DND-41 (cell line): ENCODE data around the gene LRRC8D.

Experiments
- ATAC-seq: fragments of 200-7000 bp; cut with Tn5 transposase; 3 replicates; pipeline ENCODE4 v1.9.1; 2021; ENCODE audit warnings: low read depth; ENCODE audit not compliant: insufficient read depth
- DNase-seq: peaks from one replicate; pipeline ENCODE4 v3.0.0-alpha.2; 2020
- H2AFZ ChIP-seq: 2 replicates; pipeline ENCODE4 v1.6.0; 2012; ENCODE audit warnings: low read depth, low read length
- H3K27ac ChIP-seq: 2 replicates; pipeline ENCODE4 v1.5.1; 2012; ENCODE audit warnings: low read length, inconsistent platforms
- H3K27me3 ChIP-seq: fragments of 200-600 bp; sonication (generic); 2 replicates; pipeline ENCODE4 v1.6.0; 2012; ENCODE audit warnings: low read length, mild to moderate bottlenecking, inconsistent platforms; ENCODE audit not compliant: insufficient read depth, poor library complexity
- H3K36me3 ChIP-seq: 2 replicates; pipeline ENCODE4 v1.5.1; 2012; ENCODE audit warnings: low read length, inconsistent platforms; ENCODE audit not compliant: insufficient read depth
- H3K4me1 ChIP-seq: 2 replicates; pipeline ENCODE4 v1.5.1; 2012; ENCODE audit warnings: mild to moderate bottlenecking, low read length; ENCODE audit not compliant: insufficient read depth
- H3K4me2 ChIP-seq: 2 replicates; pipeline ENCODE4 v1.6.0; 2012; ENCODE audit warnings: mild to moderate bottlenecking, moderate library complexity, low read length, inconsistent platforms; ENCODE audit not compliant: insufficient read depth
- H3K4me3 ChIP-seq, 2 experiments: fragments of 200-600 bp in 1 of 2; shearing (Covaris generic) in 1 of 2; 2 replicates each; pipeline ENCODE4 v1.5.1; 2012 to 2016; ENCODE audit warnings: inconsistent platforms in 2 of 2, low read length in 2 of 2, mild to moderate bottlenecking in 2 of 2, low read depth in 1 of 2, moderate library complexity in 1 of 2
- H3K79me2 ChIP-seq: 2 replicates; pipeline ENCODE4 v1.6.0; 2012; ENCODE audit warnings: low read length, inconsistent platforms; ENCODE audit not compliant: insufficient read depth
- H3K9ac ChIP-seq: 2 replicates; pipeline ENCODE4 v1.6.0; 2012; ENCODE audit warnings: low read depth, mild to moderate bottlenecking, inconsistent platforms, low read length, moderate library complexity
- H3K9me3 ChIP-seq: 2 replicates; pipeline ENCODE4 v1.5.1; 2012; ENCODE audit warnings: low read length, moderate library complexity, mild to moderate bottlenecking, inconsistent platforms; ENCODE audit not compliant: insufficient read depth, severe bottlenecking
- H4K20me1 ChIP-seq: 2 replicates; pipeline ENCODE4 v1.6.0; 2012; ENCODE audit warnings: low read length; ENCODE audit not compliant: insufficient read depth
- EZH2 ChIP-seq: IDR thresholded peaks from 3 replicates; pipeline ENCODE4 v1.6.1; 2012; ENCODE audit warnings: borderline replicate concordance, low read depth, mild to moderate bottlenecking, moderate library complexity, low read length, inconsistent platforms; ENCODE audit not compliant: severe bottlenecking
- TF ChIP-seq, protein P1 (sequence below): IDR thresholded peaks from 2 replicates; pipeline ENCODE4 v1.5.1; 2012; ENCODE audit warnings: borderline replicate concordance, low read length, moderate library complexity, mild to moderate bottlenecking; ENCODE audit not compliant: poor library complexity, severe bottlenecking; ENCODE audit errors: extremely low read depth

Gene LRRC8D

GRCh38 chr1:89911191-89911991 lies 90.6 kb downstream of the LRRC8D start:
- no peaks in the 10 kb centered on the region for H3K9me3 ChIP-seq
- H3K4me3 ChIP-seq, result no peak overlapping the region
- peaks cover 25% of the 10 kb centered on the region for H3K79me2 ChIP-seq
- DNase-seq (no peak), ATAC-seq (no peak)
- H3K27ac ChIP-seq, result no peak overlapping the region
- TF ChIP-seq EZH2, result no peak
- TF ChIP-seq, protein P1, sequence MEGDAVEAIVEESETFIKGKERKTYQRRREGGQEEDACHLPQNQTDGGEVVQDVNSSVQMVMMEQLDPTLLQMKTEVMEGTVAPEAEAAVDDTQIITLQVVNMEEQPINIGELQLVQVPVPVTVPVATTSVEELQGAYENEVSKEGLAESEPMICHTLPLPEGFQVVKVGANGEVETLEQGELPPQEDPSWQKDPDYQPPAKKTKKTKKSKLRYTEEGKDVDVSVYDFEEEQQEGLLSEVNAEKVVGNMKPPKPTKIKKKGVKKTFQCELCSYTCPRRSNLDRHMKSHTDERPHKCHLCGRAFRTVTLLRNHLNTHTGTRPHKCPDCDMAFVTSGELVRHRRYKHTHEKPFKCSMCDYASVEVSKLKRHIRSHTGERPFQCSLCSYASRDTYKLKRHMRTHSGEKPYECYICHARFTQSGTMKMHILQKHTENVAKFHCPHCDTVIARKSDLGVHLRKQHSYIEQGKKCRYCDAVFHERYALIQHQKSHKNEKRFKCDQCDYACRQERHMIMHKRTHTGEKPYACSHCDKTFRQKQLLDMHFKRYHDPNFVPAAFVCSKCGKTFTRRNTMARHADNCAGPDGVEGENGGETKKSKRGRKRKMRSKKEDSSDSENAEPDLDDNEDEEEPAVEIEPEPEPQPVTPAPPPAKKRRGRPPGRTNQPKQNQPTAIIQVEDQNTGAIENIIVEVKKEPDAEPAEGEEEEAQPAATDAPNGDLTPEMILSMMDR, result no peak
- H3K9ac ChIP-seq, result no peak overlapping the region
- no peak overlapping the region for H3K4me2 ChIP-seq
- H3K36me3 ChIP-seq, result 0 out of 2 replicates have a peak, but pooled peaks cover 3% of the 10 kb centered on the region
- H2AFZ ChIP-seq, result no peak overlapping the region
- no peaks in the 10 kb centered on the region for H3K27me3 ChIP-seq
- H3K4me1 ChIP-seq, result peaks cover 7% of the 10 kb centered on the region; the same call in 1 of the 2 replicates
- H4K20me1 ChIP-seq, result peaks cover 9% of the 10 kb centered on the region; the same call in 1 of the 2 replicates

DNA sequence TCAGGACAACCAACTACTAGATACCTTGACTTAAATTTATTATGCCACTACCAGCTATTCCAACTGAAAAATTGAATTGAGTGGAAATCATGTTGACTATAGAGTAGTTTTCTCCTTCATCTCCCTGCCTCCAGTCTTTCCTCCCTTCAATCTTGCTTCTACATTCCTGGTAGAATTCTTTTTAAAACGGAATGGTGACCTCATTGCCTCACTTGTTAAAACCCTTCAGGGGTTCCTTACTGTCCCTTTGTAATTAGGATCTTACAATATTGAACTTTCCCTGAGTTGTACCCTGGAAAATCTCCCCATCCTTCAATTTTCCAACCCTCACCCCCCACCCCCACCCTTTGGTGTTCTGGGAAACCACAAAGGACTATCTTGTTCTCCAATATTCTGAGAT lies 91.2 kb downstream of the LRRC8D start:
- ATAC-seq, result no peak
- peaks cover 9% of the 10 kb centered on the region; the same call in 1 of the 2 replicates for H4K20me1 ChIP-seq
- H3K4me2 ChIP-seq, result no peak overlapping the region
- TF ChIP-seq, protein P1, result no peak
- no peak overlapping the region for H2AFZ ChIP-seq
- 0 out of 2 replicates have a peak, but pooled peaks cover 3% of the 10 kb centered on the region for H3K36me3 ChIP-seq
- H3K4me3 ChIP-seq, result no peak overlapping the region
- 0 out of 2 replicates have a peak, but pooled peaks cover 2% of the 10 kb centered on the region for H3K4me1 ChIP-seq
- no peak overlapping the region for H3K27ac ChIP-seq
- peaks cover 30% of the 10 kb centered on the region for H3K79me2 ChIP-seq
- H3K9me3 ChIP-seq, result no peaks in the 10 kb centered on the region
- no peak for DNase-seq
- H3K27me3 ChIP-seq, result no peaks in the 10 kb centered on the region
- H3K9ac ChIP-seq, result no peak overlapping the region

DNA sequence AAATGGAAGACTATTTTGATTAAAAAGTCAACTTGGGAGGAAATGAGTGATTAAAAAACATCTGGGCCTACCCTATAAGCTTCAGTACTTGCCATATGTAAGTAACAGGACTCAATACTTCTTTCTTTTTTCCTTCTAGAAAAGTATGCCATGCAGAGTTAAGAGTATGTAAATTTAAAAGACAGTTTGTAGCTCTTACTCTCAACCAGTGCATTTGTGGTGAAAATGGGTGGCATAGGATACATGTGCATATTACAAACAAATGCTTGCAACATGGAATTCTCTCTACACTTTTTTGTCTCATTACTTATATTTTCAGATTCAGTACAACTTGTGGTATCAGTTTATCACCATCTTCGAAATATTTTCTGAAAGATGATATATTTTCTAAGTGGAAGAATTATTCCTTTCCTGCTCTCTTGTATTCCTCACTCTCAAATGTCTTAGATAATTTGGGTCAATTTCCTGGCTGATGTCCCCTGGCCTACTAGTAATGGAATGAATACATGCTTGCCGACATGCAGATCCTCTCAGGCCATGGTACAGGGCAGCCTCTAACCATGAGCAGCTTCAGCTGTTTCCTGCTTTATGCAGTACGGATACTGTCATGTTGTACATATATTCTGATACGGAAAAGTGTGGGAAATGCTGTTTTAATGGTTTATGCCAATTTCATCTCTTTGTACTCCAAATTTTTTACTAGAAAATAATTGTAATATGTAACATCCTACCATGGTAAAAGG lies 92.7 kb downstream of the LRRC8D start:
- no peaks in the 10 kb centered on the region for H3K9me3 ChIP-seq
- H3K4me2 ChIP-seq, result no peak overlapping the region
- no peak for DNase-seq
- H3K4me3 ChIP-seq, result no peak overlapping the region
- no peak overlapping the region for H3K27ac ChIP-seq
- no peaks in the 10 kb centered on the region for H3K27me3 ChIP-seq
- no peak overlapping the region for H3K9ac ChIP-seq
- TF ChIP-seq EZH2, result no peak
- TF ChIP-seq, protein P1, result no peak
- H4K20me1 ChIP-seq, result peaks cover 4% of the 10 kb centered on the region; the same call in 1 of the 2 replicates
- H3K4me1 ChIP-seq, result 0 out of 2 replicates have a peak, but pooled peaks cover 1% of the 10 kb centered on the region
- no peak overlapping the region for H2AFZ ChIP-seq
- peaks cover 24% of the 10 kb centered on the region for H3K79me2 ChIP-seq
- peaks cover 3% of the 10 kb centered on the region; the same call in 1 of the 2 replicates for H3K36me3 ChIP-seq
- ATAC-seq, result no peak
